Tibial nerve (tissue), 4 donors: Measurements from ENCODE around the gene SPOCK1. TPM values are rescaled to one million over a fixed set of nuclear protein-coding genes. Genes with fewer than 3 reads are reported as not detected.

Source experiments
- DNase-seq, 2 donors: peaks; one replicate each; pipeline ENCODE4 v3.0.0-alpha.2; 2019; ENCODE audit warnings: low spot score in 2 of 2
- H3K27ac ChIP-seq, 4 donors: fragments of 200-600 bp; sonication (generic) in 3 of 4; one replicate each; pipeline ENCODE4 v1.5.1; 2017 to 2019; ENCODE audit warnings: mild to moderate bottlenecking in 1 of 4
- H3K27me3 ChIP-seq, 2 donors: fragments of 200-600 bp; sonication (generic) in 1 of 2; one replicate each; pipeline versions ENCODE4 v1.5.1 to v1.6.0; 2017 to 2019
- H3K36me3 ChIP-seq, 3 donors: fragments of 200-600 bp; sonication (generic); one replicate each; pipeline ENCODE4 v1.5.1; 2018 to 2019
- H3K4me1 ChIP-seq, 4 donors: fragments of 200-600 bp; sonication (generic) in 3 of 4; one replicate each; pipeline ENCODE4 v1.5.1; 2017 to 2019
- H3K4me3 ChIP-seq, 4 donors: fragments of 200-600 bp; sonication (generic) in 3 of 4; one replicate each; pipeline ENCODE4 v1.5.1; 2017 to 2019; ENCODE audit warnings: mild to moderate bottlenecking in 1 of 4, moderate library complexity in 1 of 4
- H3K9me3 ChIP-seq, 4 donors: fragments of 200-600 bp; sonication (generic) in 3 of 4; one replicate each; pipeline ENCODE4 v1.5.1; 2017 to 2019
- EP300 ChIP-seq, 2 donors: sonication (generic); formaldehyde crosslinking; IDR thresholded peaks; one replicate each; pipeline ENCODE4 v1.6.1; 2017; ENCODE audit warnings: antibody characterized with exemption in 2 of 2, mild to moderate bottlenecking in 1 of 2
- POLR2A ChIP-seq, 2 donors: fragments of 450-650 bp; IDR thresholded peaks; one replicate each; pipeline ENCODE4 v1.6.1; 2017; ENCODE audit warnings: antibody characterized with exemption in 2 of 2, mild to moderate bottlenecking in 2 of 2, moderate library complexity in 2 of 2
- WGBS, 2 donors: methylation state at CpG; one replicate each; pipeline ENCODE4 v1.1.5; 2018; 5-methylcytosine and 5-hydroxymethylcytosine counted together
- total RNA-seq, 4 donors: library from RNA; depleted of rRNA; stranded (reverse); fragments of >200 nt; gene quantifications; one replicate each; pipeline ENCODE4 v1.1.0, GENCODE V29; 2016
- TF ChIP-seq, protein P1 (sequence below), 5 experiments: fragments of 200-600 bp in 3 of 5; fragments of 450-650 bp in 2 of 5; sonication (generic) in 3 of 5; IDR thresholded peaks; one replicate each; pipeline ENCODE4 v1.5.1; 2016 to 2019; ENCODE audit warnings: antibody characterized with exemption in 5 of 5, mild to moderate bottlenecking in 3 of 5, moderate library complexity in 2 of 5

The SPOCK1 gene
- total RNA-seq, 4 donors from 2014 or later, result 39.8 to 119 (median 73.1) TPM

DNA sequence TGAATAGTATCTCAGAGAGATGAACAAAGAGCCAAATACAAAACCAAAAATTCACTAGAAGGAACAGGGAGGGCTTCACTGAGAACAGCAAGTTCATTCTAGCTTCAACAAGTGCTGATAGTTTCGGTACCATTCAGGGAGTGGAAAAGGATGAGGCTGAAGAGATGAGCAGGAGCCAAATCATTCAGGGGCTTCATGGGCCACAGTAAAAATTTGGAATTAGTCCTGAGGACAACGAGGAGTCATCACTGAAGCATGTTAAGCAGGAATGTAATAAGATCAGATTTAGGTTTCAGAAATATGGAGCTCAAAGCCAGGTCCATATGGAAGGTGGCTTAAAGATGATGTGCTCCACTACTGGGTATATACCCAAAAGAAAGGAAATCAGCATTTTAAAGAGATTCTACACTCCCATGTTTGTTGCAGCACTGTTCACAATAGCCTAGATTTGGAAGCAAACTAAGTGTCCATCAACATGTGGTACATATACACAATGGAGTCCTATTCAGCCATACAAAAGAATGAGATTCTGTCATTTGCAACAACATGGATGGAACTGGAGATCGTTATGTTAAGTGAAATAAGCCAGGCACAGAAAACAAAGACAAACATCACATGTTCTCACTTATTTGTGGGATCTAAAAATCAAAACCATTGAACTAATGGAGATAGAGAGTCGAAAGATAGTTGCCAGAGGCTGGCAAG is 36.2 kb downstream of the SPOCK1 start:
- Histone ChIP-seq H3K36me3 (no peaks in the 10 kb centered on the region), H3K4me3 (no peak overlapping the region), H3K9me3 (no peaks in the 10 kb centered on the region), H3K27me3 (no peaks in the 10 kb centered on the region), H3K4me1 (no peaks in the 10 kb centered on the region), H3K27ac (no peak overlapping the region)
- TF ChIP-seq EP300 (IDR thresholded peaks at IDR 0.05), result no peak
- TF ChIP-seq, protein P1, sequence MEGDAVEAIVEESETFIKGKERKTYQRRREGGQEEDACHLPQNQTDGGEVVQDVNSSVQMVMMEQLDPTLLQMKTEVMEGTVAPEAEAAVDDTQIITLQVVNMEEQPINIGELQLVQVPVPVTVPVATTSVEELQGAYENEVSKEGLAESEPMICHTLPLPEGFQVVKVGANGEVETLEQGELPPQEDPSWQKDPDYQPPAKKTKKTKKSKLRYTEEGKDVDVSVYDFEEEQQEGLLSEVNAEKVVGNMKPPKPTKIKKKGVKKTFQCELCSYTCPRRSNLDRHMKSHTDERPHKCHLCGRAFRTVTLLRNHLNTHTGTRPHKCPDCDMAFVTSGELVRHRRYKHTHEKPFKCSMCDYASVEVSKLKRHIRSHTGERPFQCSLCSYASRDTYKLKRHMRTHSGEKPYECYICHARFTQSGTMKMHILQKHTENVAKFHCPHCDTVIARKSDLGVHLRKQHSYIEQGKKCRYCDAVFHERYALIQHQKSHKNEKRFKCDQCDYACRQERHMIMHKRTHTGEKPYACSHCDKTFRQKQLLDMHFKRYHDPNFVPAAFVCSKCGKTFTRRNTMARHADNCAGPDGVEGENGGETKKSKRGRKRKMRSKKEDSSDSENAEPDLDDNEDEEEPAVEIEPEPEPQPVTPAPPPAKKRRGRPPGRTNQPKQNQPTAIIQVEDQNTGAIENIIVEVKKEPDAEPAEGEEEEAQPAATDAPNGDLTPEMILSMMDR (IDR thresholded peaks at IDR 0.05), result no peak
- no peak for TF ChIP-seq POLR2A (IDR thresholded peaks at IDR 0.05)
- no peak for DNase-seq
- 57 to 66% methylated on average over 4 of the region's 4 CpGs for WGBS, 2 donors

DNA sequence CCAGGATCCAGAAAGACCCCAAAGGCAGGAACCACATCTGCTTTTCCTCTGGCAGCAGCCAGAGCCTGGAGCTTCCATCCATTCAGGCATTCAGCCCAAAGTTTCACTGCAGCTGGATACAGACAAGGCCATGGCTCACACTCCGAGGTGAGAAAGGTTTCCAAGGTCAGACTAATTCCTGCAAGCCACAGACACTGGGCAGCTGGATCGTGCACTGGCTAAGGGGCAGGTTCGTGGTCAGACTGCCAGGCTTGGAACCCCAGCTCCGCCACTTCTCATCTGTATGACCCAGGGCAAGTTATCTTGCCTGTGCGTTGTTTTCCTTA is 36.9 kb downstream of the SPOCK1 start:
- no peak for TF ChIP-seq POLR2A (IDR thresholded peaks at IDR 0.05)
- TF ChIP-seq, protein P1 (IDR thresholded peaks at IDR 0.05), result no peak
- no peak for TF ChIP-seq EP300 (IDR thresholded peaks at IDR 0.05)
- no peaks in the 10 kb centered on the region for H3K4me1 ChIP-seq
- no peaks in the 10 kb centered on the region for H3K27me3 ChIP-seq
- no peak overlapping the region for H3K27ac ChIP-seq
- no peak for DNase-seq
- H3K36me3 ChIP-seq, result no peaks in the 10 kb centered on the region
- 30 to 47% methylated on average over 5 of the region's 5 CpGs for WGBS, 2 donors
- no peak overlapping the region for H3K4me3 ChIP-seq
- no peaks in the 10 kb centered on the region for H3K9me3 ChIP-seq

DNA sequence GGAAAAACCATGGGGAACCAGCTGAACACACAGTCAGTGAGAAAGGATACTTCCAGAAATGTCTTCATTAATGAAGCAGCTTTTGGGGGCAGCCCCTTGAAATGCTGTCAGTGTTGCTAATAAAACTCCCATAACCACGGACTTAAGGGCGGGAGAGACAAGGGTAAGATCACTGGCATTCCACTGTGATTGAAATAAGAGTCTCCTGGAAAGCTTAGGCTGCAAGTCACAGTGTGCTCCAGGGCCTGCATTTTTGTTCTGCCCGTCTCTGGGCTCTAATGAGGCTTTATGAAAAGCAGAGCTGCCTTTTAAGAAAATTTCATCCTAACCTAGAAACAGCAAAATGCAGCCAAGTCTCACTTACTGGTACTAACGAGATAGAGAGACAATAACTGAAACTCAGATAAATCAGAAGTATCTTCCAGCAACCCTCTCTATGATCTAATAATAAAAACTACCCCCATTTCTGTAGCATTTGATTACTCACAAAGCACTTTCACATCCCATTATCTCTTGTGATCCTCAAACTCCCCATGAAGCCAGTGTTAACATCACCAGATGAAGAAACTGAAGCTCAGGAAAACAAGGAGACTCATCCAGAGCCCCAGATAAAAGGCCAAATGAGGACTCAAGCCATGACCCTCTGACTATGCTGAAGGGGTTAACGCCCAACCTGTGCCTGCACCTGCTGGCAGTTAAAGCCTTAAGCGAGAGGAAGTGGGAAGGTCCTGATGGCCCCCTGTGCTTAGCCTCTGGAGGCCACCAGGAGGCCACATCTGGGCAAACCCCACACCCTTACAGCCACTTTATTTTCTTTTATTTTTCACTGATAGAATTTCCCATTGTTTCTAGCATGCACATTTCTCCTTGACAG is 37.5 kb downstream of the SPOCK1 start:
- WGBS, 2 donors, result 52 to 53% methylated on average over 6 of the region's 6 CpGs
- no peaks in the 10 kb centered on the region for H3K9me3 ChIP-seq
- H3K27me3 ChIP-seq, result no peaks in the 10 kb centered on the region
- H3K27ac ChIP-seq, result no peak overlapping the region
- no peak for DNase-seq
- no peaks in the 10 kb centered on the region for H3K4me1 ChIP-seq
- H3K4me3 ChIP-seq, result no peak overlapping the region
- H3K36me3 ChIP-seq, result no peaks in the 10 kb centered on the region
- TF ChIP-seq, protein P1 (IDR thresholded peaks at IDR 0.05), result no peak
- TF ChIP-seq POLR2A (IDR thresholded peaks at IDR 0.05) (no peak), EP300 (IDR thresholded peaks at IDR 0.05) (no peak)

DNA sequence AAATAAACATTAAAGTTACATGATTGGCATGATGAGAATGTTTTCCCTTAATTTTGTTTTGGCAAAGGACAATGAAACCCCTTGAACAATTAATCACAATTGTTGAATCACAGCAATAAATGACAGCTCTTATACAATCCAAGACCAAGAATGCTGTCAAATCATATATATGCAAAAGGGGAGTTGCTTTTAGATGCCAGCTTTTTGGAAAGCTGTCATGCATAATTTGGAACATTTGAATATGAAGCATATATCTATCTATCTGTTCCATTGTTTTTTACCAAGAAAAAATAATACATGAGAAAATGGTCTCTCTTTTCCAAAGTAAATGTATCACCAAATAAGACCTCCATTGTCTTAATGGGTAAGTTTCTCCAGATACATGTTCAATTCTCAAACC is 44.5 kb downstream of the SPOCK1 start:
- Histone ChIP-seq H3K4me3 (no peak overlapping the region), H3K9me3 (no peaks in the 10 kb centered on the region), H3K27me3 (no peaks in the 10 kb centered on the region), H3K36me3 (no peaks in the 10 kb centered on the region), H3K27ac (no peak overlapping the region), H3K4me1 (no peaks in the 10 kb centered on the region)
- TF ChIP-seq, protein P1 (IDR thresholded peaks at IDR 0.05), result no peak
- TF ChIP-seq POLR2A (IDR thresholded peaks at IDR 0.05) (no peak), EP300 (IDR thresholded peaks at IDR 0.05) (no peak)
- DNase-seq, result no peak

DNA sequence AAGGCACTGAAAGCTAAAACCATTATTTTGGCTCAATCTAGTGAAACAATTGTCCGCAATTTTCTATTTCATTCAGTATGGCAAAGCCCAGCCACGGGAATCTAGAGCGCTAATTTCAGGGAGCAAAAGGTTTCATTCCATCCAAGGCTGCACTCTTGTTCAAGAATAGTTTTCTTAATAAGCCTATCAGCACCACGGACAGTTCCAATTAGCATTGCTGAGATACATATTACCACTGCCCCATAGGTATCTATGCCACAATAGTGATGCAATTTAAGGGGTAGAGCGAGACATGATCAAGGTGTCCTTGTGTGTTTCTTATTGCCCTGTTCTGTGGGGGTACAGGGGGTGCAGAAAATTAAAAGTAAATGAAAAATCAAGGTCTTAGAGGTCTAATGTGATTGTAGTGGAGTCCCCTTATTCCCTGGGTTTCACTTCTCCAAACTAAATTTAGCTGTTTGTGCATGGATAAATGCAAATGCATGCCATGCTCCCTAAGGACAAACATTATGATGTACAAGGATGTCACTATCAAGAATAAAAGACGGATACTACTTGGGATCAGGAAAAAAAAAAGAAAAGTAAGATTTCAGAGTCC is 45.5 kb downstream of the SPOCK1 start:
- no peak for TF ChIP-seq EP300 (IDR thresholded peaks at IDR 0.05)
- TF ChIP-seq POLR2A (IDR thresholded peaks at IDR 0.05), result no peak
- TF ChIP-seq, protein P1 (IDR thresholded peaks at IDR 0.05), result no peak
- Histone ChIP-seq H3K27me3 (no peaks in the 10 kb centered on the region), H3K27ac (no peak overlapping the region), H3K4me3 (no peak overlapping the region), H3K36me3 (no peaks in the 10 kb centered on the region), H3K9me3 (no peaks in the 10 kb centered on the region), H3K4me1 (no peaks in the 10 kb centered on the region)
- WGBS, 2 donors, result 50 to 52% methylated on average over 6 of the region's 6 CpGs
- no peak for DNase-seq
